GM23338 (cell line): ENCODE data around the gene BPTF.
"Not testable (repeated sequence)": the region's sequence is repeated elsewhere in the genome, so short reads cannot be mapped to it uniquely, and the experiment has no call there.

Experiments used
- EZH2 ChIP-seq: fragments of 200-600 bp; sonication (generic); IDR thresholded peaks from one replicate; pipeline ENCODE4 v1.8.0; 2017; ENCODE audit warnings: antibody characterized with exemption, mild to moderate bottlenecking, low read depth; ENCODE audit not compliant: unreplicated experiment
- JUNB ChIP-seq: IDR thresholded peaks from one replicate; pipeline ENCODE4 v1.6.1; 2016; ENCODE audit warnings: antibody characterized with exemption; ENCODE audit not compliant: unreplicated experiment
- POLR2AphosphoS5 ChIP-seq: IDR thresholded peaks from 2 replicates; pipeline ENCODE4 v1.6.1; 2016; ENCODE audit warnings: antibody characterized with exemption, low read depth
- TF ChIP-seq, protein P1 (sequence below): IDR thresholded peaks from one replicate; pipeline ENCODE4 v1.6.1; 2018; ENCODE audit warnings: antibody characterized with exemption; ENCODE audit not compliant: unreplicated experiment

GRCh38 chr17:67812380-67812779 lies 12.9 kb upstream of the BPTF start:
- not testable (repeated sequence) for TF ChIP-seq EZH2, POLR2AphosphoS5, JUNB
- TF ChIP-seq, protein P1, sequence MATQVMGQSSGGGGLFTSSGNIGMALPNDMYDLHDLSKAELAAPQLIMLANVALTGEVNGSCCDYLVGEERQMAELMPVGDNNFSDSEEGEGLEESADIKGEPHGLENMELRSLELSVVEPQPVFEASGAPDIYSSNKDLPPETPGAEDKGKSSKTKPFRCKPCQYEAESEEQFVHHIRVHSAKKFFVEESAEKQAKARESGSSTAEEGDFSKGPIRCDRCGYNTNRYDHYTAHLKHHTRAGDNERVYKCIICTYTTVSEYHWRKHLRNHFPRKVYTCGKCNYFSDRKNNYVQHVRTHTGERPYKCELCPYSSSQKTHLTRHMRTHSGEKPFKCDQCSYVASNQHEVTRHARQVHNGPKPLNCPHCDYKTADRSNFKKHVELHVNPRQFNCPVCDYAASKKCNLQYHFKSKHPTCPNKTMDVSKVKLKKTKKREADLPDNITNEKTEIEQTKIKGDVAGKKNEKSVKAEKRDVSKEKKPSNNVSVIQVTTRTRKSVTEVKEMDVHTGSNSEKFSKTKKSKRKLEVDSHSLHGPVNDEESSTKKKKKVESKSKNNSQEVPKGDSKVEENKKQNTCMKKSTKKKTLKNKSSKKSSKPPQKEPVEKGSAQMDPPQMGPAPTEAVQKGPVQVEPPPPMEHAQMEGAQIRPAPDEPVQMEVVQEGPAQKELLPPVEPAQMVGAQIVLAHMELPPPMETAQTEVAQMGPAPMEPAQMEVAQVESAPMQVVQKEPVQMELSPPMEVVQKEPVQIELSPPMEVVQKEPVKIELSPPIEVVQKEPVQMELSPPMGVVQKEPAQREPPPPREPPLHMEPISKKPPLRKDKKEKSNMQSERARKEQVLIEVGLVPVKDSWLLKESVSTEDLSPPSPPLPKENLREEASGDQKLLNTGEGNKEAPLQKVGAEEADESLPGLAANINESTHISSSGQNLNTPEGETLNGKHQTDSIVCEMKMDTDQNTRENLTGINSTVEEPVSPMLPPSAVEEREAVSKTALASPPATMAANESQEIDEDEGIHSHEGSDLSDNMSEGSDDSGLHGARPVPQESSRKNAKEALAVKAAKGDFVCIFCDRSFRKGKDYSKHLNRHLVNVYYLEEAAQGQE, result not testable (repeated sequence)
